GM20000 (cell line): ENCODE data around the gene CD276.

Experiments
- DNase-seq: peaks from one replicate; pipeline ENCODE4 v3.0.0; 2012; ENCODE audit warnings: low spot score
- TF ChIP-seq, protein P1 (sequence below): IDR thresholded peaks from 2 replicates; pipeline ENCODE4 v1.5.1; 2012; ENCODE audit warnings: mild to moderate bottlenecking, control low read depth; ENCODE audit errors: extremely low read depth, missing control alignments

CD276 gene

DNA sequence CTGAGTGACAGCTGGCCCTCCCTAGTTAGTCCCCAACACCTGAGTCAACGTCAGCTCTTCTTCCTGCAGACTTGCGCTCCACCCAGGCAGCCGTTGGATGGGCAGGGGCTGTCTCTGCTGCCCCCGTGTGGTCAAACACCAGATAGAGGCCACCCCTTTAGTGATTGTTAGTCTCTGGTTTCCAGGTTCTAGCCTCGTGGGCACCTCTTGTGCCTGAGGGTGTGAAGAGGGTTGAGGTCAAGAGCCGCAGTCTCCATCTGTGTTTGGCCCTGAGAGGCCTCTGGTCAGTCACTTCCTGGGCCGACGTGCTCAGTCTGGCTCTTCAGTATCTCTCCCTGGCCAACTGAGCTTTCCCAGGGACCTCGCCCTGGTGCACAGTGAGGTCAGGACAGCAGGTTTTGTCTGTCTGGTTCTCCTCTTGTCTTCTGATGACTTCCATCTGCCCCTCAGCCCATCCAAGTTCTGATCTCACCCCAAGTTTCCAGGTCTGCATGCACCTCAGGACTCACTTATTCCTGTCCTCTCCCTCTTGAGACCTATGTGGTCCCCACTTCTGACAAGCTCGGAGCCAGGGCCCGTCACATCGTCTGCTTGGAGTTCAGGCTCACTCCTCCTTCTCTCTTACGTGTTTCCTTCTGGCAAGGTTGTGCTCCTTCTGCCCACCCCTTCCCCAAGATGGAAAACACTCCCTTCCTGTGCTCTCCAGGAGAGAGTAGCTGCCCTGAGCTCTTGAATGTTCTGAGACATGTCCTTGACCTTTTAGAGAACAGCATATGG lies 20.9 kb downstream of the CD276 start:
- TF ChIP-seq, protein P1, sequence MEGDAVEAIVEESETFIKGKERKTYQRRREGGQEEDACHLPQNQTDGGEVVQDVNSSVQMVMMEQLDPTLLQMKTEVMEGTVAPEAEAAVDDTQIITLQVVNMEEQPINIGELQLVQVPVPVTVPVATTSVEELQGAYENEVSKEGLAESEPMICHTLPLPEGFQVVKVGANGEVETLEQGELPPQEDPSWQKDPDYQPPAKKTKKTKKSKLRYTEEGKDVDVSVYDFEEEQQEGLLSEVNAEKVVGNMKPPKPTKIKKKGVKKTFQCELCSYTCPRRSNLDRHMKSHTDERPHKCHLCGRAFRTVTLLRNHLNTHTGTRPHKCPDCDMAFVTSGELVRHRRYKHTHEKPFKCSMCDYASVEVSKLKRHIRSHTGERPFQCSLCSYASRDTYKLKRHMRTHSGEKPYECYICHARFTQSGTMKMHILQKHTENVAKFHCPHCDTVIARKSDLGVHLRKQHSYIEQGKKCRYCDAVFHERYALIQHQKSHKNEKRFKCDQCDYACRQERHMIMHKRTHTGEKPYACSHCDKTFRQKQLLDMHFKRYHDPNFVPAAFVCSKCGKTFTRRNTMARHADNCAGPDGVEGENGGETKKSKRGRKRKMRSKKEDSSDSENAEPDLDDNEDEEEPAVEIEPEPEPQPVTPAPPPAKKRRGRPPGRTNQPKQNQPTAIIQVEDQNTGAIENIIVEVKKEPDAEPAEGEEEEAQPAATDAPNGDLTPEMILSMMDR = peak; percentile 84
- DNase-seq = peak; percentile 79

DNA sequence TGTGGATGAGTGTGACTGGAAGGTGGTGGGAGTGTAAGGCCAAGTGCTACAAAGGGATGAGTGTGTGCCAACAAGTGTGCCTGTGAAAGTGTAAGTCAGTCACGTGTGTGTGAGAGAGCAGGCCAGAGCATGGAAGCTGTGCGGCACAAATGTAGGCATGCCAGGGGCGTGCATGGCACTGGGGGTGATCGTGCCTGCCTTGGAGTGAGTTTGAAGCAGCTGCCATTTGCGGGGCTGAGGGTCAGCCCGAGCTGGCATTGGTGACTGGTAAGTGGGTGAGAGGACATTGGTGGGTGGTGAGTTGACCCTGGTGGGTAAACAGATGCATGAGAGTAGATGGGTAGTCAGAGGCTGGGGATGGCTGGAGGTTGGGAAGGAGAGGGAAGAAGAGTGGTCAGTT lies 24.5 kb downstream of the CD276 start:
- DNase-seq = no peak
- TF ChIP-seq, protein P1 = no peak

DNA sequence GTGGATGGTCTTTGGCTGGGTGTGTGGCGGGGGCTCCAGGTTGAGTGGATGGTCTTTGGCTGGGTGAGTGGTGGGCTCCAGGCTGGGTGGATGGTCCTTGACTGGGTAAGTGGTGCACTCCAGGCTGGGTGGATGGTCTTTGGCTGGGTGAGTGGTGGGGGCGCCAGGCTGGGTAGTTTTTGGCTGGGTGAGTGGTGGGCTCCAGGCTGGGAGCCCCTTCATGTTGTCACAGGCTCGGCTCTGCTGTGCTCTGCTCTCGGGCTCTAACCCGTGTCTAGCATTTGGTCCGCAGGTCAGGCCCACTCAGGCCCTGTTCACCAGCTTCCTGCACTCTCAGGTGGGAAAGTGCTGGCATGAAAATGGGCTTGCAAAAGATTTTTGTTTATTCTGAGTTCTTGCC lies 25.1 kb downstream of the CD276 start:
- TF ChIP-seq, protein P1 = no peak
- no peak for DNase-seq

DNA sequence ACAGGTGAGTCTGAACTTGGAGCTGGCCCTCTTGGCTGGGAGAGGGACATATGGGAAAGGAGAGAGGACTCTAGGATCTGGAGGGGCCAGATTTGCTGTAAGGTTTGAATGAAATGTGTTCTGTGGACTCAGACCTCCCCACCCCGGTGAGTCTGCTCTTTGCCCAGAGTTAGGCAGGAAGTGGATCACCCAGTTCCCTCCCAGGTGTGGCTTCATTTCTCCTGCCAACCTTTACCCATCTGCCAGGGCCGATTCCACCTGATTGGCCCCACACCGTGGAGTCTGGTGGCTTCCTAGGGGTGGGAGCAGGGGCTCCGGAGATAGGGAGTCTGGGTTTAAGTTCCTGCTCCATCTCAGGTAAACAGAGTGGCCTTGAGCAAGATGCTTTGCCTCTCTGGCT lies 25.5 kb downstream of the CD276 start:
- DNase-seq = no peak
- TF ChIP-seq, protein P1 = no peak

DNA sequence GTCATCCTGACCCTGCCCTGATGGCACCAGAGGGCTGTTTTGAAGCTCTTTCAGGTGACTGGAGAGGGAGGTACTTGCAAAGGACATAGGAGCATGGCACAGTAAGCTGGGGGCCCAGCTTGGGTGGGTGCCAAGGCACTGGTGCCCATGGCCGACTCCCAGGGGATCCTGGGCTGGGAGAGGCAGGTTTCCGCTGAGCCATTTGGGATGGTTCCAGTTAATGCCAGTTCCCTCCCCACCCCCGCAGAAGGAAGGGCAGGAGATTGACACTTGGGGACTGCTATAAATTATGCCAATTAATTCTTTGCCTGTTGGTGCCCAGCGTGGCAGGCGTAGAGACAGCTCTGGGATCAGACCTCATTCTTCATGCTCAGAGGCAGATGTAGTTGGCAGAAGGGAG lies 26.1 kb downstream of the CD276 start:
- TF ChIP-seq, protein P1 = no peak
- no peak for DNase-seq

DNA sequence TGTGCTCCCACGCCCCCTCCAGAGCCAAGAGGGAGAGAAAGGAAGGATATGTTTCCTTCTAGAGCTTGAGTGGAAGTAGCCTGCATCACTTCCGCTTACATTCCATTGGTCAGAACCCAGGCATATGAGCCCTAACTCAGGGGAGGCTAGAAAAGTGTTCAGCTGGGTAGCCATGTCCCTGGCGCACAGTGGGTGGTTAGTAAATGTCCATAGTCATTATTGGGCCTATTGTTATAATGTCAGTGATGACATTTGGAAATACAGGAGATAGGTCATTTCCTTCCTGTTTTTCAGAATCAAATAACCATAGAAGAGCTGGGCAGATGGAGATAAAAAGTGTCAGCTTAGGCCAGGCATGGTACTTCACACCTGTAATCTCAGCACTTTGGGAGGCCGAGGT lies 27.3 kb downstream of the CD276 start:
- DNase-seq = no peak
- TF ChIP-seq, protein P1 = no peak

DNA sequence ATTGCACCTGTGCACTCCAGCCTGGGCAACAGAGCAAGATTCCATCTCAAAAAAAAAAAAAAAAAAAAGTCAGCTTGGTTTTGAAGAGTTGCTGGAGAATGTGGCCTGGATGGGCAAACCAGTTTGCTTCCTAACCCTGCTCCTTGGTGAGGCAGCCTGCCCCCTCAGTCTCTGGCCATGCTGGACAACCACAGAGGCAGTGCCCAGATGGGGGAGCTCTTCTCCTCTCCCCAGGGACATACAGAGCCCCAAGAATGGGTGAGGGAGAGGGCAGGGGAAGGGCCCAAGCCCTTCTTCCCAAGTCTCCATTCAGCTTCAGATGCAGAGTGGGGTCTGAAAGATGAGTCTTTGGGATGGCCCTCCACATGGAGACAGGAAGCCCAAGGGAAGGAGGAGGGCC lies 27.9 kb downstream of the CD276 start:
- TF ChIP-seq, protein P1 = no peak
- DNase-seq = no peak
